VCaP (cell line): ENCODE measurements around the gene DUSP3.

Source experiments
- H3K27ac ChIP-seq: fragments of 450-650 bp; 2 replicates; pipeline ENCODE4 v1.5.1; 2017
- CTCF ChIP-seq: fragments of 450-650 bp; conservative IDR thresholded peaks from 2 replicates; pipeline ENCODE4 v1.5.1; 2017; ENCODE audit warnings: mild to moderate bottlenecking, moderate library complexity

Gene DUSP3

GRCh38 chr17:43772877-43773648, 5.7 kb downstream of the DUSP3 start:
- no peak for TF ChIP-seq CTCF
- no peak overlapping the region for H3K27ac ChIP-seq

GRCh38 chr17:43771463-43771862, 7.3 kb downstream of the DUSP3 start:
- no peak overlapping the region for H3K27ac ChIP-seq
- TF ChIP-seq CTCF: no peak

- no peak overlapping the region for H3K27ac ChIP-seq
Measured at GRCh38 chr17:43770957-43771356, 7.8 kb downstream of the DUSP3 start.

GRCh38 chr17:43769859-43770258, 8.9 kb downstream of the DUSP3 start:
- no peak overlapping the region for H3K27ac ChIP-seq
- TF ChIP-seq CTCF: no peak

More at GRCh38 chr17:43770957-43771356, 7.8 kb downstream of the DUSP3 start:
- no peak for TF ChIP-seq CTCF

GRCh38 chr17:43769426-43769825, 9.4 kb downstream of the DUSP3 start:
- no peak for TF ChIP-seq CTCF
- H3K27ac ChIP-seq: no peak overlapping the region

- TF ChIP-seq CTCF: no peak
- H3K27ac ChIP-seq: no peak overlapping the region
Measured at GRCh38 chr17:43768943-43769342, 9.8 kb downstream of the DUSP3 start.

- no peak overlapping the region for H3K27ac ChIP-seq
- no peak for TF ChIP-seq CTCF
Measured at GRCh38 chr17:43768382-43768781, 10.4 kb downstream of the DUSP3 start.
